Kidney (tissue), 14 donors: Measurements from ENCODE around the gene TMEM63B. TPM values are rescaled to one million over a fixed set of nuclear protein-coding genes. Genes with fewer than 3 reads are reported as not detected.
A peak's percentile ranks its signal among the peaks of the same experiment; 100 is the strongest.

Experiments
- DNase-seq, 5 donors: peaks; one replicate each; pipeline ENCODE4 v3.0.0-alpha.2; 2013 to 2020
- FAIRE-seq: peaks from 2 replicates; lab custom pipeline; 2012; peaks lifted over from hg19 to GRCh38; lab: Jason Lieb, UNC
- H3K27ac ChIP-seq, 2 donors: one replicate each; pipeline ENCODE4 v1.7.0; 2013; ENCODE audit warnings: low read depth in 2 of 2, low read length in 2 of 2, inconsistent platforms in 1 of 2
- H3K27me3 ChIP-seq: one replicate; pipeline ENCODE4 v1.7.1; 2013; ENCODE audit warnings: low read length, inconsistent platforms; ENCODE audit not compliant: control insufficient read depth, insufficient read depth
- H3K36me3 ChIP-seq, 3 donors: one replicate each; pipeline versions ENCODE4 v1.7.0 to v1.7.1; 2013; ENCODE audit warnings: low read length in 3 of 3, control low read depth in 1 of 3, inconsistent platforms in 1 of 3; ENCODE audit not compliant: insufficient read depth in 3 of 3, control insufficient read depth in 2 of 3
- H3K4me1 ChIP-seq, 3 donors: one replicate each; pipeline versions ENCODE4 v1.7.0 to v1.7.1; 2013; ENCODE audit warnings: low read length in 3 of 3, inconsistent platforms in 1 of 3, low read depth in 1 of 3; ENCODE audit not compliant: control insufficient read depth in 2 of 3, insufficient read depth in 2 of 3
- H3K4me3 ChIP-seq, 3 donors: one replicate each; pipeline versions ENCODE4 v1.7.0 to v1.8.1; 2013; ENCODE audit warnings: low read length in 3 of 3, control low read depth in 1 of 3, inconsistent platforms in 1 of 3
- H3K9ac ChIP-seq, 3 donors: one replicate each; pipeline versions ENCODE4 v1.7.0 to v1.7.1; 2013; ENCODE audit warnings: low read length in 3 of 3, control low read depth in 1 of 3, inconsistent platforms in 1 of 3
- H3K9me3 ChIP-seq, 3 donors: one replicate each; pipeline versions ENCODE4 v1.7.0 to v1.7.1; 2013; ENCODE audit warnings: low read length in 3 of 3, control low read depth in 1 of 3, inconsistent platforms in 1 of 3; ENCODE audit not compliant: control insufficient read depth in 2 of 3, insufficient read depth in 1 of 3
- CTCF ChIP-seq: IDR thresholded peaks from 3 replicates; pipeline ENCODE4 v1.5.1; 2012; ENCODE audit warnings: mild to moderate bottlenecking, moderate library complexity, borderline replicate concordance; ENCODE audit not compliant: insufficient read depth; ENCODE audit errors: extremely low read depth
- intact Hi-C: fragments of 100-400 bp; cut with DNase I; formaldehyde crosslinking; loops from one replicate; pipeline ENCODE4 v1.11.1; 2022
- polyA plus RNA-seq: library from polyadenylated mRNA; stranded (reverse); fragments of 350-450 nt; fragmentation: Illumina TruSeq; extraction: RNeasy Lipid Tissue Mini Kit (QIAGEN cat#74804); gene quantifications from one replicate; pipeline ENCODE4 v1.2.3, GENCODE V29; 2014; ENCODE audit warnings: low read depth, low replicate concordance; ENCODE audit not compliant: insufficient read depth
- total RNA-seq: library from RNA; stranded (reverse); fragmentation: NEBNext Ultra II Directional; extraction: Animal tissue kit (Norgen Biotek cat#: 25700); gene quantifications from one replicate; pipeline ENCODE4 v1.2.1, GENCODE V29; 2021
- donor health status: control.
- donor health status: control.
- donor health status: control.
- donor health status: control.
- donor health status: control.
- donor health status: DM: yes; HTN: yes; CAD: no.
- donor health status: Normal renal cell carcinoma (clear cell type).

The TMEM63B gene
- total and polyA plus RNA-seq, 2 donors from 2014 or later: 18.2 to 27.3 TPM

DNA sequence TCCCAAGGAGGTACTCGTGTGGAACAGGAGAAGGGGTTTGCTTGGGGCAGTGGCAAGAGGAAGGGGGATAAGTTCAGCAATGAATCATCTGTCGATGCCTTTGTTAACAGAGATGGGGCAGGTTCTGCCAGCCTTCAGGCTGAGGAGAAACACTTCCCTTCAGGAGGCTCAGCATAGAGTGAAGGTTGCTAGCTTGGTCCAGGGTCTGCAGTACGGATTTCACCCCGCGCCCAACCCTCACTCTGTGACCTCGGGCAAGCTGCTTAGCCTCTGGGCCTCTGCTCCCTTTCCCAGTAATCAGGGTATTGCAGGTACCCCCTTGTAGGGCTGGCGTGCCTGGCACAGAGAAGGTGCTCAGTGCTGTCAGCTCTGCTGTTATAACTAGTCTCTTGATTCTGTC is 38.8 kb downstream of the TMEM63B start:
- TF ChIP-seq CTCF: no peak
- H3K9ac ChIP-seq: no peak overlapping the region
- no peaks in the 10 kb centered on the region for H3K9me3 ChIP-seq
- no peak overlapping the region for H3K27ac ChIP-seq
- no peaks in the 10 kb centered on the region for H3K36me3 ChIP-seq
- H3K4me3 ChIP-seq: no peak overlapping the region
- H3K27me3 ChIP-seq: no peaks in the 10 kb centered on the region
- DNase-seq (no peak), FAIRE-seq (no peak)
- H3K4me1 ChIP-seq: no peaks in the 10 kb centered on the region
- intact Hi-C loops: no loop called here

- TF ChIP-seq CTCF: no peak
- Histone ChIP-seq H3K36me3 (no peaks in the 10 kb centered on the region), H3K9ac (no peak overlapping the region), H3K27ac (no peak overlapping the region), H3K27me3 (no peaks in the 10 kb centered on the region), H3K4me3 (no peak overlapping the region), H3K9me3 (no peaks in the 10 kb centered on the region), H3K4me1 (no peaks in the 10 kb centered on the region)
- peak in 1 of 5 donors; percentile 55 for DNase-seq
- FAIRE-seq: no peak
- intact Hi-C loops: no loop called here
Observed at GRCh38 chr6:44166591-44167184, 39.3 kb downstream of the TMEM63B start.

- no peak for TF ChIP-seq CTCF
- H3K4me1 ChIP-seq: no peaks in the 10 kb centered on the region
- no peak overlapping the region for H3K27ac ChIP-seq
- H3K9me3 ChIP-seq: no peaks in the 10 kb centered on the region
- intact Hi-C loops: no loop called here
- no peak for FAIRE-seq
- no peak for DNase-seq
- no peak overlapping the region for H3K9ac ChIP-seq
- H3K4me3 ChIP-seq: no peak overlapping the region
- H3K27me3 ChIP-seq: no peaks in the 10 kb centered on the region
- H3K36me3 ChIP-seq: no peaks in the 10 kb centered on the region
Observed at GRCh38 chr6:44167567-44167966, 40.2 kb downstream of the TMEM63B start.

DNA sequence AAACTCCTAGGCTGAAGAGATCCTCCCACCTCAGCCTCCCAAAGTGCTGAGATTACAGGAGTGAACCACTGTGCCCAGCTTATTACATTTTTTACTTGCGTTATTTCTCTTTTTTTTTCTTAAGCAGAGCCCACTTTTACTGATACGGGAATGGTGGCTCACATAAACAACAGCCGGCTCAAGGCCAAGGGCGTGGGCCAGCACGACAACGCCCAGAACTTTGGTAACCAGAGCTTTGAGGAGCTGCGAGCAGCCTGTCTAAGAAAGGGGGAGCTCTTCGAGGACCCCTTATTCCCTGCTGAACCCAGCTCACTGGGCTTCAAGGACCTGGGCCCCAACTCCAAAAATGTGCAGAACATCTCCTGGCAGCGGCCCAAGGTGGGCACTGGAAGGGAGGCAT is 41.8 kb downstream of the TMEM63B start:
- no peak overlapping the region for H3K9ac ChIP-seq
- no peak for TF ChIP-seq CTCF
- intact Hi-C loops: no loop called here

More for the DNA sequence above, 41.8 kb downstream of the TMEM63B start:
- Histone ChIP-seq H3K4me3 (no peak overlapping the region), H3K9me3 (no peaks in the 10 kb centered on the region), H3K4me1 (no peaks in the 10 kb centered on the region), H3K36me3 (no peaks in the 10 kb centered on the region), H3K27me3 (no peaks in the 10 kb centered on the region), H3K27ac (no peak overlapping the region)
- no peak for DNase-seq
- no peak for FAIRE-seq
